Stimulated activated naive CD8-positive, alpha-beta T cell treated with anti-CD3 and anti-CD28 coated beads, Interleukin-15, Interleukin-2, amounts not matched to agents 100 U/mL and 50 U/mL, for 24 hours (primary cell): ENCODE results near the gene ABCA3.

Source experiments
- ATAC-seq: fragments of 150-1000 bp; cut with Tn5 transposase; one replicate; pipeline ENCODE4 v1.10.0; 2021
- DNase-seq: peaks from one replicate; pipeline ENCODE4 v3.0.0; 2021

The ABCA3 gene

GRCh38 chr16:2308089-2308962 is 32.2 kb downstream of the ABCA3 start:
- no peak for DNase-seq
- ATAC-seq: no peak

DNA sequence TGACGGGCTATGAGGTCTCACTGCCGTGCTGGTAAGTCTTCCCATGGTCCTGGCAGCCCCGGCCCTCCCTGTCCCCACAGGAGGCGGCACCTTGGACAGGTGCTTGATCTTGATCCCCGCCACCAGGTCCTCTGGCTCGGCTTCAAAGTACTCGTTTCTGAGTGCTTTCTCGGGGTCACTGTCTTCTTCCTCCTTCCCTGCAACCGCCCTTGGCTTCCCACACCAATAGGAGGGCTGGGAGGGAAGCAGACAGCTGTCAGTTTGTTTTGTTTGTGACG is 40.7 kb downstream of the ABCA3 start:
- DNase-seq: no peak
- no peak for ATAC-seq

GRCh38 chr16:2299121-2299914 is 41.2 kb downstream of the ABCA3 start:
- DNase-seq (no peak), ATAC-seq (no peak)

DNA sequence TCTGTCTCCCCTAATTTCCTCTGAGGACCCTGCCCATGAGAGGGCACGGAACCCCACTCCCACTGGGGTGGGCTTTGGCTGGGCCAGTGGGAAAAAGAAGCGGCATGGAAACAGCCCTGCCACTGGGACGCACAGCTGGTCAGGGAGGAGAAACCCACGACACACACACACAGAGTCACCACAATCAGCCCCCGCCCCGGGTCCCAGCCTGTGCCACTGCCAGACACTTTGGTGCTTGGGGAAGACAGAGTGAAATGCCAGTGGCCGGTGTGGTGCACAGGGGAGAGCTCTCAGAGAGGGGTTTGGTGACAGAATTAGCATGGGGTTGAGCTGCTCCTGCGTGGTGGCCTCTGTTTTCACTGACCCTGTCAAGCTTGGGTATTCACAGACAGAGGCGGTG is 41.9 kb downstream of the ABCA3 start:
- ATAC-seq (no peak), DNase-seq (no peak)

GRCh38 chr16:2297506-2297860 is 43.0 kb downstream of the ABCA3 start:
- DNase-seq (no peak), ATAC-seq (no peak)

DNA sequence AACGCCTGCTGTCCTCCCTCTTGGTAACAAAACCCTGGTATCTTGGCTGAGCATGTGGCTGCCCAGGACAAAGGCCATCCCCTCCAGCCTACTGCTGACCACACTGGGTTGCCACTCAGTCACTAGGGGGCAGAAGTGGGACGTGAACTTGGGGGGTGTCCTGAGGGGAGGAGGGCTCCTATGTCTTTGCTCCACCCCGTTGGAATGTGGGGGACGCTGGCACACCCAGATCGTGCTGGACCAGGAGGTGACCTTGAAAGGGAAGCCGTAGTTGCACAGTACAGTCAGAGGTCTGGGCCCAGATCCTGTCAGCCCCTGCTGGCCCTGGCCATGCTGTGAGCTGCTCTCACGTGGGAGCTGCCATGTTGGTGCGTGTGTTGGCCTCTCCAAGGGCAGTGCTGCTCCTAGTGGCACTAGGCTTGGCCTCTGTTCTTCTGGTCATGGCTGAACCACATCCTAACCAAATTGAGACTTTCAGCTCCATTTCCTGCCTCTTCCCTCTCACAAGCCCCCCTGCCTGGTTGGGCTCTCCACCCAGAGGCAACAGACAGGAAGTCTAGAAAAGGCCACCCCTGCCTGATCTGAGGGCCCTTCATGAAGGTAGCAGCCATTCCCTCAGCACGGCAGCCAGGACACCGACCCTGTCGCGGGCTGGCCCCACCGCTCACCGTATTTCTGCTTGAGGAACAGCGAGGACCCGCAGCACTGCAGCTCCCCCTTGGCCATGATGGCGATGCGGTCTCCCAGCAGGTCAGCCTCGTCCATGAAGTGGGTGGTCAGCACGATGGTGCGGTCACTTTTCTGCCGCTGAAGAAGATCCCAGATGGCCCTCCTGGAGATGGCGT is 43.6 kb downstream of the ABCA3 start:
- ATAC-seq (peak; percentile 30), DNase-seq (peak; percentile 46)

DNA sequence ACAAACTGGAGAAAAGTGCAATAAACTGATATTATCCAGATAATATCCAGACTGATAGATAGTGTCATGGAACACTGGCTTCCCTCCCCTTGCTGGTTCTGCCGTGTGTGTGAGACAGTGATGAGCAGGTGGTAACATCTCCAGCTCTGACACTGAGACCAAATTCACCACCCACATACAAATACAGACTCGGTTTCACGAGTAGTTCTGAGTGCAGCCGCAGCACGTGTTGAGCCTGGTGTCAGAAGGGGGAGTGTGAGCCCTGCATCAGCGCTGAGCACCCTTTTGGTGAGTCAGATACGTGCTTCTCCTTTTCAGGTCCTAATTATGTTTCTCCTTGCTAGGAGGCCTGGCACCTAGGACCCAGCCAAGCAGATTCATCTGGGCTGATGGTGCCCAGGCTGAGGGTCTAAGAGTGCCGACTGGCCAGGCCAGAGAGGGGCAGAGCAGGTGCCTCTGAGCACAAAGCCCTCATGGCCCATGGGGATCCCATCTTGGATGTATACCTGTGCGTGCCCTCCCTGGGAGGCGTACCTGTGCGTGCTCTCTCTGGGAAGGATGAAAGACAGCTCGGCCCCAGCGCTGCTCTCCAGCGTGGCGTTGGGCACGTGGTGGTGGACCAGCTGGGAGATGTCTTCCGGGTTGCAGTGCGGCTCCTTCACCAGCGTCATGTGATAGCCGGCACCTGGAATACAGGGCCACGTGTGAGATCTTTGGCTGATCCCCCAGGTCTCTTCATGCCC is 45.3 kb downstream of the ABCA3 start:
- DNase-seq (no peak), ATAC-seq (no peak)

- no peak for ATAC-seq
Measured at GRCh38 chr16:2292221-2292620, 48.3 kb downstream of the ABCA3 start.

DNA sequence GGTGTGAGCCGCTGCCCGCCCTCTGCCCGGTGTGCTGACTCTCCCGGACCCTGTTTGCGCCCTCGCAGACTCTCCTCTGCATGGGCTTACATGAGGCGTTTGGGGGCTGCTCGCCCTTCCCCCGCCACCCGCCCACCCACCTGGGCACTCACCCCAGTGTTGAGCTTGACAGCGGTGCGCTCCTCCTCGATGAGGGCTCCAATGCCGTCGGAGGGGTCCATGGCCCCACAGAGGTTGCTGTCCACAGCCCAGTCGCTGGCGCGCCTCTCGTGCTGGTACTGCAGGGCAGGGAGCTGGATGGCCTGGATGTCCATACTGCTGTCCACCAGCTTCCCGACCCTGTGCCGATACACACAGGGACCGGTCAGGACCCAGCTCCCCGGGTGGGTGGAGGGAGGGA is 51.2 kb downstream of the ABCA3 start:
- DNase-seq (no peak), ATAC-seq (no peak)

More at GRCh38 chr16:2292221-2292620, 48.3 kb downstream of the ABCA3 start:
- no peak for DNase-seq

DNA sequence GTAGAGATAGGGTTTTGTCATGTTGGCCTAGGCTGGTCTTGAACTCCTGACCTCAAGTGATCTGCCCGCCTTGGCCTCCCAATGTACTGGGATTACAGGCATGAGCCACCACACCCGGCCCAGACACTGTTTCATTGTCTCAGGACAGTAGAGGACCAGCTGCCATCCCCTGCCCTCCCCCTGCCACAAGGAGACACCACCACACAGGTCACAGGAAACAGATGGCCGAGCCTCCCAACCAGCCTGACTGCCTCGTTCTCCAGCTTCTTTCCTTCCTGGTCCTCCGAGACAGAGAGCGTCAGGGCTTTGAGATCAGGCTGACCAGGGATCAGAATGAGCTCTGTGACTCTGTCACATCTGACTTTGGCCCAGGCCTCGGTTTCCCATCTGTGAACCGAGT is 51.8 kb downstream of the ABCA3 start:
- DNase-seq: no peak
- ATAC-seq: no peak

DNA sequence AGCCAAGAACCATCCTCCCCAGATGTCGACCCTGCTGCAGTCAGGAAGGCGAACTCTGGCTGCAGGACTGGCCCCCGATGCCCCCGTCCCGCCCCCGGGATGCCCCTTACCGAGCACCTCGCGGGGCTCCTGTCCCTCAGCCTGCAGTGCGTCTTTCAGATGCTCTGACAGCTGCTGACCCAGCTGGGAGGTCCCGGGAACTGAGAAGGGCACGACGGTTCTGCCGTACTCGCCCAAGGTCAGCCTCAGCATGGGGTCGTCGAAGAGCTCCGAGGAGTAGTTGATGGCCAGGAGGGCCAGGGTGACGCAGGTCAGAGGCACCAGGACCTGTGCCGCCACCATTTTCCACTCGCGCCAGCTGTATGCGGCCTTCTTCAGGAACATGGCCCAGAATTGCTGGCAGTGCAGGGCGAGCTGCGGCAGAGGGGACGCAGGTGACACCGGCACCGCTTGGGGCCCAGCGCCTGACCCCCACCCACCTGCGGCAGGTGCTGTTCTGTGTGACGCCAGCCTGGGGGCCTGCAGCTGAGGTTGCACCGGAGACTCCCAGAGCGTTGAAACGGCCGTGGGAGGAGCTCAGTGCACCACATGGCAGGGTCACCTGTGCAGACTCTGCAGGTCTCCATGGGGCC is 52.5 kb downstream of the ABCA3 start:
- ATAC-seq (no peak), DNase-seq (no peak)

DNA sequence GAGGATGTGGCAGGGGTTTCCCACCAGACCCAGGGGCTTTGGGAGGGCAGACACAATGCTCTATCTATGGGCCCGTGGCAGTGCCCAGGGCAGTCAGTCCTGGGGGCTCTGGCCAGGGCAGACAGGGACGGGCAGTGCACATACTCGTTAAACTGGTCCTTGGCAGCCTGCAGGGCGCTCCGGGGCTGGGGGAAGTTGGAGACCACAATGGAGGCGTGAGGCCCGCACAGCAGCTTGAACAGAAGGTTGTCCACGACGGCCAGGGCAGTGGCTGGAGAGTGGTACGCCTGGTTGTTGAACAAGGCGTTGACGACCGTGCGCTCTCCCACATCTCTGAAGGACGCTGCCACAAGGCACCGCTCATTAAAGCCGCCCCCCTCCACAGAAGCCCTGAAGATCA is 54.0 kb downstream of the ABCA3 start:
- DNase-seq: no peak
- ATAC-seq: no peak

DNA sequence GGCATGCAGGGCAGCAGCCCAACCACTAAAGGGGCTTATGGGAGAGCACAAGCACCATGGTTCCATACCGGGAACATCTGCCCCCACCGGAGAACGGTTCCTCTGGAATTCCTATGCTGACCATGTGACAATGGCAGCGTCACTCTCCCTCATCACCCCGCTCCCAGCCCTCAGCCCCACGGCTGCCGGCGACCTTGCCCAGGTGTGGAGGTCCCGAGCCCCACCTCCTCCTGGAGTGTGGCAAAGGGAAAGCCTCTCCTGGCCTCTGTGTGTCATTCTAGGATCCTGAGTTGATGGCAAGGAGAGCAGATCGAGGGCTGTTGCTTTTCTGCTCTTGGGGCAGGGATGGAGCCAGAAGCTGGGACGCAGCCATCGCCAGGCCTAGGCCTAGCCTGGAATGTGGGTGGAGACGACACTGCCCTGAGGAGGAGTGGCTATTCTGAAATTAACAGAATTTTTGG is 54.8 kb downstream of the ABCA3 start:
- ATAC-seq: no peak
- DNase-seq: no peak

- ATAC-seq (no peak), DNase-seq (no peak)
Measured at GRCh38 chr16:2284797-2285576, 55.5 kb downstream of the ABCA3 start.

DNA sequence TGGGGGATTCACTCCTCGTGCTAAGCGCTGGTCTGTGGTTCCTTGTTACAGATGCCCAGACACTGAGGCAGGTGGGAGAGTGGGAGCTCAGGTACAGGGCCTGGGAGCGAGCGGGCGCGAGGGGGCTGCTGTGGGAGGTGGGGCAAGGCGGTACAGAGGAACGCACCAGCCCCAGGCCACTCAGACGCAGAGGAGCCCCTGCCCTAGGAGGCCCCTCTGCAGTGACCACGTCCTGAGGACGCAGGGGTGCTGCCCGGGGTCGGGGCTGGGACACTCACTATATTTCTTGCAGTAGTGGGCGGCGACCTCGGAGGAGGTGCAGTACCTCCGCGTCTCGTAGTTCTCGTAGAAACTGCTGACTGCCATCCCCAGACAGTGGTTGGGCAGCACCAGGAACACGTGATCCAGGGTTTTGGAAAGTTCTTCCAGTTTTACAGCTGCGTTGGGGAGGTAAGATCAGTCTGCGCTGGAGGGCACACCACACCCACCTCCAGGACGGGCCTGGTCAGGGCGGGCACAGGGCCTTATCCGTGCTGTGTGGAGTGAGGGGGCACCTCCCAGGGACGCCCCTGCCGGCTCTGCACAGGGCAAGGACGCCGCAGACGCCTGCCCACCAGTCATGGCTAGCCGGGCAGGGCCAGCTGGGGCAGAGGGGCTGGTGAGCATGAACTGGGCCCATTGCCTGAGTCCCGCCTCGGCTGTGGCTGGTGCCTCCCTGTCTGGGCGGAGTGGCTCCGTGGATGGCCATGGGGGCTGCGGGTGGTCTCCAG is 56.3 kb downstream of the ABCA3 start:
- no peak for ATAC-seq
- DNase-seq: no peak

DNA sequence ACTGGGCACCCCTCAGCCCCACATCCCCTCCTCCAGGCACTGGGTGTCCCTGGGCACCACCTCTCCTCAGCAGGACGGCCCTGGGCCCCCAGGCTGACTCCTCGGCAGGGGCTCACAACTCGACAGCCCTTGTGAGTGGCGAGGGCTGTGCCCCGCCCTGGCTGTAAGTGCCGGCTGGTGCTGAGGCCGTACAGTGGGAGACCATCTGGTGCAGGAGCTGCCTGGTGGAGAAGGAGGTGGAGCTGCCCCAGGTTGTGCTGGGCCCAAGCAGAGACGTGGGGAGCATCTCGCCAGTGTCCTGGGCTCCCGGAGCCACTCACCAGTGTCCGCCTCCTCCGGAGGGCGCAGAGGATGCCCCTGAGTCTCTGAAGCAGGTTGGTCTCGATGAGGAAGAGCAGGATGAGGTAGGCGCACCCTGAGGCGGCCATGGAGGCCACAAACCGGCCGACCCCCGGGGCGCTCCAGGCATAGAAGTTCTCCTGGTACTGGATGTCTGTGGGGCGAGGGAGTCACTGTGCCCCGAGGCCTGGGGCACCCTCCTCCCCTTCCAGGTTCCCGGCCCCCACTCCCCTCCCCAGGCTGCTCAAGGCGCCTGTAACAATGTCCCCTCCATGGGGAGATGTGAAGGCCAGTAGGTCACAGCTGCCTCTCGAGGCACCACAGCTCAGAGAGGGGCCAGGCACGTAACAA is 57.5 kb downstream of the ABCA3 start:
- ATAC-seq (no peak), DNase-seq (no peak)

GRCh38 chr16:2282262-2282661 is 58.3 kb downstream of the ABCA3 start:
- DNase-seq (no peak), ATAC-seq (no peak)

- no peak for ATAC-seq
Measured at GRCh38 chr16:2280981-2281542, 59.5 kb downstream of the ABCA3 start.

GRCh38 chr16:2280461-2280860 is 60.1 kb downstream of the ABCA3 start:
- DNase-seq (no peak), ATAC-seq (no peak)

More at GRCh38 chr16:2280981-2281542, 59.5 kb downstream of the ABCA3 start:
- no peak for DNase-seq
